ENCODE results near the gene UEVLD.

GRCh38 chr11:18533365-18533764 is 55.2 kb downstream of the UEVLD start:
- TF ChIP-seq CTCF (IDR thresholded peaks at IDR 0.05) (no peak), EP300 (IDR thresholded peaks at IDR 0.05) (no peak), POLR2AphosphoS5 (IDR thresholded peaks at IDR 0.05) (no peak), POLR2A (IDR thresholded peaks at IDR 0.05) (no peak)
